Mucosa of stomach (tissue), 1 donor: Measurements from ENCODE around the gene LIN7C.
"Not testable (repeated sequence)": the region's sequence is repeated elsewhere in the genome, so short reads cannot be mapped to it uniquely, and the experiment has no call there.

Source experiments
- H3K27me3 ChIP-seq: one replicate; pipeline ENCODE4 v1.7.0; 2013; ENCODE audit warnings: mild to moderate bottlenecking, low read length; ENCODE audit not compliant: control insufficient read depth, insufficient read depth
- H3K36me3 ChIP-seq: one replicate; pipeline ENCODE4 v1.7.0; 2013; ENCODE audit warnings: low read length; ENCODE audit not compliant: control insufficient read depth, insufficient read depth
- H3K4me1 ChIP-seq: one replicate; pipeline ENCODE4 v1.7.0; 2013; ENCODE audit warnings: mild to moderate bottlenecking, low read length; ENCODE audit not compliant: control insufficient read depth, insufficient read depth
- H3K4me3 ChIP-seq: one replicate; pipeline ENCODE4 v1.7.0; 2013; ENCODE audit warnings: low read length
- H3K9ac ChIP-seq: one replicate; pipeline ENCODE4 v1.7.0; 2013; ENCODE audit warnings: mild to moderate bottlenecking, low read length, moderate library complexity
- H3K9me3 ChIP-seq: one replicate; pipeline ENCODE4 v1.7.0; 2013; ENCODE audit warnings: mild to moderate bottlenecking, low read length, moderate library complexity; ENCODE audit not compliant: control insufficient read depth
- donor health status: Pancreatic carcinoma.

The LIN7C gene

DNA sequence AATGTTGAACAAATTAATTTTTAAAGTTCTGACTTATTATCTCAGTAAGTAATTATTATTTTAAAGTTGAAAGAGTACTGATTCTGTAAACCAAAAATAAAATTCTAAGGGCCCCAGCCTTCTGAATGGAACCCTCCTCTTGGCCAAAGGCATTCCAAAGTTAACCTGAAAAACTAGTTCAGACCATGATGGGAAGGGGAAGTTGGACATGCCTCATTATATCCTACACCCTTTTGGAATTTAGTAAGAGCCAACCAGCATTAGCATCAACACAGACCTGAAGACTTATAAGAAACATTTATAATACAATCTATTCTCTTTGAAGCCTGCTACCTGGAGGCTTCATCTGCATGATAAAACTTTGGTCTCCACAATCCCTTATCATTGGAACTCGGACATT lies 52.9 kb downstream of the LIN7C start:
- H3K9ac ChIP-seq: no peak overlapping the region
- no peaks in the 10 kb centered on the region for H3K27me3 ChIP-seq
- H3K4me3 ChIP-seq: no peak overlapping the region
- no peaks in the 10 kb centered on the region for H3K36me3 ChIP-seq
- H3K9me3 ChIP-seq: no peaks in the 10 kb centered on the region
- H3K4me1 ChIP-seq: peaks cover 18% of the 10 kb centered on the region

DNA sequence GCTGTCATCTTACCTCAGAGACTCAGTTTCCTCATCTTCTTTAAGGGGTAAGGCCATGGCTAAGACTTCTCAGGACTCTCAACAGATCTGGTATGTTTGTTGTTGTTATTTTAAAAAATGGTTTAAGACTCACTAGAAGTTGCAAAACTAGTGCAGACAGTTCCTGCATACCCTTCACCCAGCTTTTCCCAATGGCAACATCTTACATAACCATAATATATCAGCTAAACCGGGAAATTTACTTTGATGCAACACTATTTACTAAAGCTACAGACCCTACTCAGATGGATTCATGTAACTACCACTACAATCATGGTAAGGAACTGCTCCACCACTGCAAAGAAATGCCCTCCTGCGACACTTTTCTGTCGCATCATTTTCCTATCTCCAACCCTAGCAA lies 54.4 kb downstream of the LIN7C start:
- peaks cover 18% of the 10 kb centered on the region for H3K4me1 ChIP-seq

DNA sequence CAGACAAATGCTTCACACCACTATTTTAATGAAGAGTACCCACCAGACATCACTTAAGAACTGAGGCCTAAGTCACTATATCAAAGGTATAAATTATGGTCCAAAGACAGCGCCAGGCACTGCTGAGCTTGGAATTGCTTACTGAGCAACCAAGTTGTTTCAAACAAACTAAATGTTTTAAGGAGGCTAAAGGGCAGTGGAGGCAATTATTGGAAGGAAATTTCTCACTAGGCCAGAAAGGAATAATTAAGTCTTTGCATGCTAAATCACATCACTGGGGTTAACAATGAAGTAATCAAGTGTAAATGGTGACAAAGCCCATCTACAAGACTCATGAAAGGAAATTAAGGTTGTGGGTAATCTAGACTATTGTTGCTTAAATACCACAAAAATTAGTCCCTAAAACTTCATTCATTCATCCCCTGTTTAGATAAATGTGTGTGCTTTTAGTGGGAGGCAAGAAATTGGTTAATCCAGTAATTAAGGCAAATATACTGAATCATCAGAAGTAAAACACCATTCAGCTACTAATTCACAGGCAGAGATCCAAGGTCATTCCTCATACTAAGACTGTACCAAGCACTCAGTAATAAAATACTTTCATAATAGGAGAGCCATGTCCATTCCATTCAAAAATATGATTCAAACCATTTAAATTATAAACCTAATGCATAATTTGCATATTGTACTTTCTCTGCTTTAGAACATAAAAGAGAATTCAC lies 55.2 kb downstream of the LIN7C start:
- no peaks in the 10 kb centered on the region for H3K9me3 ChIP-seq
- H3K9ac ChIP-seq: no peak overlapping the region
- no peak overlapping the region for H3K4me3 ChIP-seq
- no peaks in the 10 kb centered on the region for H3K36me3 ChIP-seq
- peaks cover 18% of the 10 kb centered on the region for H3K4me1 ChIP-seq
- H3K27me3 ChIP-seq: no peaks in the 10 kb centered on the region

More for the DNA sequence above, 54.4 kb downstream of the LIN7C start:
- no peak overlapping the region for H3K4me3 ChIP-seq
- H3K27me3 ChIP-seq: no peaks in the 10 kb centered on the region
- H3K9ac ChIP-seq: no peak overlapping the region
- no peaks in the 10 kb centered on the region for H3K36me3 ChIP-seq
- no peaks in the 10 kb centered on the region for H3K9me3 ChIP-seq

DNA sequence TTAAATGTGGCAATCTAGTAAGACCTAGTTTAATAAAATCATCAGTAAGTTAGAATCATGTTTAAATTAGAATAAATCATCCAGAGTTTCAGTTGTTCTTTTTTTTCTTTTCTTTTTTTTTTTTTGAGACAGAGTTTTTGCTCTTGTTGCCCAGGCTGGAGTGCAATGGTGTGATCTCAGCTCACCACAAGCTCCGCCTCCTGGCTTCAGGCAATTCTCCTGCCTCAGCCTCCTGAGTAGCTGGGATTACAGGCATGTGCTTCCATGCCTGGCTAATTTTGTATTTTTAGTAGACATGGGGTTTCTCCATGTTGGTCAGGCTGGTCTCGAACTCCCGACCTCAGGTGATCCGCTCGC lies 58.4 kb downstream of the LIN7C start:
- not testable (repeated sequence) for H3K9ac ChIP-seq, H3K4me3 ChIP-seq, H3K36me3 ChIP-seq, H3K9me3 ChIP-seq, H3K27me3 ChIP-seq
- peaks cover 18% of the 10 kb centered on the region for H3K4me1 ChIP-seq

DNA sequence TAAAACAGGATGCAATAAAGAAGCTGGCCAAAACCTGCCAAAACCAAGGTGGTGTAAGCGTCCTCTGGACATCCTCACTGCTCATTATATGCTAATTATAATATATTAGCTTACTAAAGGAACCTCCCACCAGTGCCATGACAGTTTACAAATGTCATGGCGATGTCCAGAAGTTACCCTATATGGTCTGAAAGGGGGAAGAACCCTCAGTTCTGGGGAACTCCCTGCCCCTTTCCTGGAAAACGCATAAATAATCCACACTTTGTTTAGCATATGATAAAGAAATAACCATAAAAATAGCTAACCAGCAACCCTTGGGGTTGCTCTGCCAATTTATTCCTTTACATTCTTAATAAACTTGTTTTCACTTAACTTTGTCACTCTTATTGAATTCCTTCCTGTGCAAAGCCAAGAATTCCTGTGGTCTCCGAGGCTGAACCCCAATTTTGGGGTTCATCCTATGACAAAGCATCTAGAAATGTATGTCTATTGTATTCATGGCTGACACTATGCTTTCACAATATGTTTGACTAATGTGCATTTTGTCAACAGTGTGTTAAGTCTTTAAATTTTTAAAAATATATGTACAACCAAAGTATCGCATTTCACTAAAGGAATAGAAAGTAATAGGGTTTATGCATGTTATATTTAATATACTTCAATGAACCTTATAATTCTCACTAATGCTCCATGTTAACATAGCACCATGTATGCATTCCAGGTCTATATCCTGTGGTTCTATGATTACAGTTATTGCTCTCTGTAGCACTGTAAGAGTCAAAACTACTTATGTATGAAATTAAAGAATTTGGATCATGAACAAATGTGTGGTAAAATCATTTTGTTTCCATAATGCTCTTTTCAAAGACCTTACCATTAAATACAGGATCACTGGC lies 59.0 kb downstream of the LIN7C start:
- no peaks in the 10 kb centered on the region for H3K9me3 ChIP-seq
- H3K4me3 ChIP-seq: no peak overlapping the region
- H3K4me1 ChIP-seq: peaks cover 18% of the 10 kb centered on the region
- H3K9ac ChIP-seq: no peak overlapping the region
- no peaks in the 10 kb centered on the region for H3K27me3 ChIP-seq
- H3K36me3 ChIP-seq: no peaks in the 10 kb centered on the region

- Histone ChIP-seq H3K36me3 (no peaks in the 10 kb centered on the region), H3K4me3 (no peak overlapping the region), H3K9me3 (no peaks in the 10 kb centered on the region), H3K4me1 (peaks cover 18% of the 10 kb centered on the region), H3K27me3 (no peaks in the 10 kb centered on the region), H3K9ac (no peak overlapping the region)
Observed at GRCh38 chr11:27445625-27446024, 60.9 kb downstream of the LIN7C start.

DNA sequence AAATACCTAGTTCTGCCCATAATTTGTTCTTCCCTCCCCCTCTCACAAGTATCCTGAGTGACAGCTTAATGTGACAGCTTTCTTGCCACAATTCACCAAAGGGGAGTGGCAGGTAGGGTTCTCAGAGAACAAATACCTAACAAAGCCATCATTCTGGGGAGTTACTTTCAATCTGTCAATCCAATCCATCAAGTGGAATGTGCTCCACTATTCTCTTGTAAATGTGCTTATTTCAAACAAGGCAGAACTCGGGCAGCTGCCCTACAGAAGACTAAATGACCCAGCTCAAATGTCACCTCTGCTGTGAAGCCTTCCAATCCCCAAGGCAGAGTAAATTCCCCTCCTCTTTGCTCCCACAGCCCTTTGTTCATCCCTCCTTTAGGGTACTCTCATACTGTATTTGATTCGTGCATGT lies 61.8 kb downstream of the LIN7C start:
- Histone ChIP-seq H3K9ac (no peak overlapping the region), H3K27me3 (no peaks in the 10 kb centered on the region), H3K4me3 (no peak overlapping the region), H3K9me3 (no peaks in the 10 kb centered on the region), H3K36me3 (no peaks in the 10 kb centered on the region), H3K4me1 (peaks cover 18% of the 10 kb centered on the region)
